Transverse colon (tissue), 4 donors: ENCODE results near the gene SELENBP1. TPM values are rescaled to one million over a fixed set of nuclear protein-coding genes. Genes with fewer than 3 reads are reported as not detected.
"Not testable (repeated sequence)": the region's sequence is repeated elsewhere in the genome, so short reads cannot be mapped to it uniquely, and the experiment has no call there.

Experiments used
- DNase-seq: peaks from one replicate; pipeline ENCODE4 v3.0.0-alpha.2; 2019
- H3K27ac ChIP-seq, 4 donors: fragments of 200-600 bp; sonication (generic); 2 replicates each; pipeline ENCODE4 v1.5.1; 2016 to 2018; ENCODE audit warnings: inconsistent platforms in 4 of 4
- H3K27me3 ChIP-seq: fragments of 200-600 bp; sonication (generic); 2 replicates; pipeline ENCODE4 v1.5.1; 2017; ENCODE audit warnings: inconsistent platforms
- H3K36me3 ChIP-seq, 4 donors: fragments of 200-600 bp; sonication (generic); 2 replicates each; pipeline ENCODE4 v1.5.1; 2017 to 2019; ENCODE audit warnings: inconsistent platforms in 4 of 4
- H3K4me1 ChIP-seq, 4 donors: fragments of 200-600 bp; sonication (generic); 2 replicates each; pipeline ENCODE4 v1.5.1; 2017 to 2020; ENCODE audit warnings: inconsistent platforms in 4 of 4
- H3K4me3 ChIP-seq, 4 donors: fragments of 200-600 bp; sonication (generic); 1 replicate in 1 of 4; 2 replicates in 3 of 4; pipeline versions ENCODE4 v1.5.1 to v1.6.1; 2017 to 2019; ENCODE audit warnings: inconsistent platforms in 4 of 4
- H3K9me3 ChIP-seq, 2 donors: fragments of 200-600 bp; sonication (generic); 2 replicates each; pipeline ENCODE4 v1.5.1; 2017 to 2019; ENCODE audit warnings: inconsistent platforms in 2 of 2
- EP300 ChIP-seq: sonication (generic); formaldehyde crosslinking; IDR thresholded peaks from one replicate; pipeline ENCODE4 v1.6.1; 2017; ENCODE audit warnings: antibody characterized with exemption, low read depth
- POLR2A ChIP-seq: fragments of 450-650 bp; IDR thresholded peaks from one replicate; pipeline ENCODE4 v1.6.1; 2016; ENCODE audit warnings: antibody characterized with exemption, mild to moderate bottlenecking, moderate library complexity
- POLR2AphosphoS5 ChIP-seq, 3 donors: sonication (generic); formaldehyde crosslinking; IDR thresholded peaks; one replicate each; pipeline ENCODE4 v1.6.1; 2016; ENCODE audit warnings: antibody characterized with exemption in 3 of 3
- WGBS, 2 donors: methylation state at CpG; one replicate each; pipeline ENCODE4 v1.1.5; 2018; ENCODE audit warnings: low coverage in 1 of 2; 5-methylcytosine and 5-hydroxymethylcytosine counted together
- in situ Hi-C, 4 donors: fragments of 200-750 bp; cut with MboI; loops; one replicate each; pipeline versions ENCODE4 v1.15.0 to v1.15.1; 2017; ENCODE audit warnings: low sequenced_read_pairs in 3 of 4, low pct_ligation_motif_present in 1 of 4, low pct_unique_long_range_greater_than_20kb in 1 of 4
- intact Hi-C: fragments of 100-400 bp; cut with DNase I; formaldehyde crosslinking; loops from one replicate; pipeline ENCODE4 v1.15.1; 2023; ENCODE audit warnings: low total_unique reads
- total RNA-seq, 4 donors: library from RNA; depleted of rRNA; stranded (reverse); fragments of >200 nt; gene quantifications; one replicate each; pipeline ENCODE4 v1.1.0, GENCODE V29; 2016
- TF ChIP-seq, protein P1 (sequence below), 5 experiments: fragments of 200-600 bp in 3 of 5; fragments of 450-650 bp in 2 of 5; sonication (generic) in 3 of 5; IDR thresholded peaks; 1 replicate in 2 of 5; 2 replicates in 3 of 5; pipeline ENCODE4 v1.5.1; 2016 to 2017; ENCODE audit warnings: antibody characterized with exemption in 5 of 5, inconsistent platforms in 3 of 5, mild to moderate bottlenecking in 2 of 5, moderate library complexity in 1 of 5

SELENBP1 gene
- total RNA-seq, 4 donors from 2014 or later, result 1,079 to 3,856 (median 3,214) TPM

DNA sequence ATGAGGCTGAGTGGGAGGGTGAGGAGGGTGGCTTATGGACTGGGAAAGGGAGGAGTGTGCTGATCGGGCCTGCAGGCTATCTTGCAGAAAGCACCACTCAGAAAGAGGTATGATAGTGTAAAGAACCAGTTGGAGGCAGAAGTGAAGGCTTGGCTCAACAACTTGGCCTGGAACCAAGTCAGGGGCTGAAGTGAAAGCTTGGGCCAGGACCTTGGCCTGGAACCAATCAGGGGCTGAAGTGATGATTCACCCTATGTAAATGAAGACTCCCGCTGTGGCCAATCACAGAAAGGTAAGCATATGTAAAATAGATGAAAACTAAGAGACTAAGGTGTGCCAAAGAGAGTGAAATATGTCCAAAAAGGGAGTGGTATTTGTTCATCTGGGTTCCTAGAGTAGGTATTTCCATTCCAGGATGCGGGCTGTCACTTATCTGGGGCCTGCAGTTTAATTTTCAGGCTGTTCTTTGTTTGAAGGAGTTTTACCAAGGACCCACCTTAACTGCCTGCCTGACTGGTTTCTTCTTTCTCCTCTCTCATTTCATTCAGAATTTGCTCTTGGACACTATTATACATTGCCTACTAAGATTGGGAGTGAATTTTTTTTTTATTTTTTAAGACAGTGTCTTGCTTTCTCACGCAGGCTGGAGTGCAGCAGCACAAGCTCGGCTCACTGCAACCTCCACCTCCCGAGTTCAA is 20.3 kb downstream of the SELENBP1 start:
- Histone ChIP-seq H3K4me3 (no peak overlapping the region), H3K27me3 (no peaks in the 10 kb centered on the region), H3K36me3 (no peaks in the 10 kb centered on the region), H3K27ac (no peak overlapping the region), H3K4me1 (peaks cover 0 to 5% (median 2%) of the 10 kb centered on the region in 4 donors), H3K9me3 (no peaks in the 10 kb centered on the region)
- DNase-seq, result no peak
- in situ Hi-C loops, result no loop called here
- WGBS, 2 donors, result 93 to 95% methylated on average over 3 to 6 of the region's 6 CpGs
- TF ChIP-seq POLR2AphosphoS5 (IDR thresholded peaks at IDR 0.05) (no peak), POLR2A (no peak), EP300 (no peak)
- TF ChIP-seq, protein P1, sequence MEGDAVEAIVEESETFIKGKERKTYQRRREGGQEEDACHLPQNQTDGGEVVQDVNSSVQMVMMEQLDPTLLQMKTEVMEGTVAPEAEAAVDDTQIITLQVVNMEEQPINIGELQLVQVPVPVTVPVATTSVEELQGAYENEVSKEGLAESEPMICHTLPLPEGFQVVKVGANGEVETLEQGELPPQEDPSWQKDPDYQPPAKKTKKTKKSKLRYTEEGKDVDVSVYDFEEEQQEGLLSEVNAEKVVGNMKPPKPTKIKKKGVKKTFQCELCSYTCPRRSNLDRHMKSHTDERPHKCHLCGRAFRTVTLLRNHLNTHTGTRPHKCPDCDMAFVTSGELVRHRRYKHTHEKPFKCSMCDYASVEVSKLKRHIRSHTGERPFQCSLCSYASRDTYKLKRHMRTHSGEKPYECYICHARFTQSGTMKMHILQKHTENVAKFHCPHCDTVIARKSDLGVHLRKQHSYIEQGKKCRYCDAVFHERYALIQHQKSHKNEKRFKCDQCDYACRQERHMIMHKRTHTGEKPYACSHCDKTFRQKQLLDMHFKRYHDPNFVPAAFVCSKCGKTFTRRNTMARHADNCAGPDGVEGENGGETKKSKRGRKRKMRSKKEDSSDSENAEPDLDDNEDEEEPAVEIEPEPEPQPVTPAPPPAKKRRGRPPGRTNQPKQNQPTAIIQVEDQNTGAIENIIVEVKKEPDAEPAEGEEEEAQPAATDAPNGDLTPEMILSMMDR (IDR thresholded peaks at IDR 0.05), result no peak
- intact Hi-C loops, result no loop called here

DNA sequence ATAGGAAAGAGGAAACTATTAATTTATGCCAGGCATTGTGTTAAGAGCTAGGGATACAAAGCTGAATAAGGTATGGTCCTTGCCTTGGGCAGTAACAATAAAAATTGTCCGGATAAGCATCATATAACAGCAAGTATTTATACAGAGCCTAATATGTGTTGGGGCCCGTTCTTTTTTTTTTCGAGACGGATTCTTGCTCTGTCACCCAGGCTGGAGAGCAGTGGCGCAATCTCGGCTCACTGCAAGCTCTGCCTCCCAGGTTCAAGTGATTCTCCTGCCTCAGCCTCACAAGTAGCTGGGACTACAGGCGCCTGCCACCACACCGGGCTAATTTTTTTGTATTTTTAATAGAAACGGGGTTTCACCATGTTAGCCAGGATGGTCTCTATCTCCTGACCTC is 22.2 kb downstream of the SELENBP1 start:
- WGBS, 2 donors, result 93 to 95% methylated on average over 9 of the region's 9 CpGs
- H3K4me1 ChIP-seq, result peaks cover 0 to 17% (median 12%) of the 10 kb centered on the region in 4 donors
- DNase-seq, in situ Hi-C loops, H3K27ac ChIP-seq, intact Hi-C loops, H3K4me3 ChIP-seq, H3K36me3 ChIP-seq, H3K27me3 ChIP-seq, H3K9me3 ChIP-seq: not testable (repeated sequence)

DNA sequence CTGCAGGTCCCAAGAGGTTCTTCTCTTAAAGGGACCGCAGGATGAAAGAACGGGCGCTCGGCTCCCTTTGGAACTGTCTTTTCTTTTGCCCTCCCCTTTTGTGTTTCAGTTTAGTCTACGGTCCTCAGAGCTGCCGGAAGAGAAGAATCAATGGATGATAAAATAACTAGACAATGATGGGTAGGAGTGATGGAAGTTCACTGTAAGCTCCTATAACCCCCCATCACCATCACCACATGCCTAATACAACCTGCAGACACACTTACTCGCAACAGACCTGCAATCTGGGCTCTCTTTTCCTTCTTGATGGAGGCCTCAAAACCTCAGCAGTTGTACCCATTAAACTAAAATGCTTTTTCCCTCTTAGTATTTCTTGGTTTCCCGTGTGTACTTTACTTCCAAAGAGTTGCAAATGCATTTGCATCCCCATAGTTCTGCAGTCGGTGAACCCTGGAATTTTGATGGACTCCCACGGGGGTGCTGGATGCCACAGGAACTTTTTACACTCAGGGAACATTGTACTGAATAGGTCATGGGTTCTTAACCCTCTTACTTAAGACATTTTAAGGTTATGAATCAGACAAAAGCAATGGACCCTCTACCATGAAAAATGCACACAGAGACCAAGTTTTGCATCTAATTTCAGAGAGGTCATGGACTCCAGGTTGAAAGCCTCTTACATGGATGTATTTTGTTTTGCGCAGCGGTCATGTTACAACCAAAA is 24.8 kb downstream of the SELENBP1 start:
- peak overlapping the region in 3 of 4 donors; percentile 51 to 61 (median 53) for H3K4me3 ChIP-seq
- no peak for DNase-seq
- intact Hi-C loops (no loop called here), in situ Hi-C loops (no loop called here)
- peaks cover 0 to 17% (median 12%) of the 10 kb centered on the region in 4 donors for H3K4me1 ChIP-seq
- peak overlapping the region; percentile 87 to 96 (median 90) for H3K27ac ChIP-seq
- H3K27me3 ChIP-seq, result no peaks in the 10 kb centered on the region
- 32 to 42% methylated on average over 5 to 12 of the region's 12 CpGs for WGBS, 2 donors
- no peak for TF ChIP-seq EP300
- no peaks in the 10 kb centered on the region for H3K9me3 ChIP-seq
- peaks cover 0 to 8% (median 0%) of the 10 kb centered on the region in 4 donors for H3K36me3 ChIP-seq

DNA sequence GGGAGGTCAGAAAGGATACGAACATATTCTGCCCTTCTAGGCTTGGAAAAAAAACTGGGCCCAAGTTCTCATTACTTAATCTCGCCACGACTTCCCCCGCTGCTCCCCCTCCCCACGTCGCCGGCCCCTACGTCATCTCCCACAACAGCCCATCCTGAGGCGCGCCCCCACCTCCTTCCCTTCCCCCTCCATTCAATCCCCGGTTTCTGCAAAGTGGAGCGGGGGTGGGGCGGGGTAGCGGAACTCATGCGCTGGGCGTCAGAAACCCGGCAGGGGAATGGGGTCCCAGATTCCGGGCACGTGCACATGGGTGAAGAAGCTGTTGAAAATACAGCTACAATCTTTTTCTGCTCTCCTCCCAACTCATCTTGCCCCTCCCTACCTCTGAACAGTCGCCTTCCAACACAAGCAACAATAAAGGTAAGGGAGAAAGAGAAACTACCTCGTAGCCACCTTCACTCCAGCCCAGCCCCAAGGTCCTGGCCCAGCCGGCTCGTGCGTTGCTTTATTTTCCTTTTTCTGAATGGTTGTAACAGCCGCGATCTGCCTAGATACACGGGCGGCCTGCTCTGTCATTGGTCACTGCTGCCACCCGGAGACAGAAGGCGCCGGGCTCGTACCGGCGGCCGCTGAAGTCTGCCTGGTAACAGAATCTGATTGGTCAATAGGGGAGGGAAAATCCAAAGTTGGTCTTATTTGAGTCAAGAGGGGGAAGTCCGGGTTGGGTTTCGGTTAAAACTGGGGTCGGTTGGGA is 25.6 kb downstream of the SELENBP1 start, which contains the start of gene RFX5:
Gene RFX5, minus strand, starts transcription at position 484 of the 754 bp plus-strand sequence. CDS start 932 bp downstream, outside the sequence.
- intact Hi-C loops (no loop called here), in situ Hi-C loops (no loop called here)
- peaks cover 0 to 9% (median 0%) of the 10 kb centered on the region in 4 donors for H3K36me3 ChIP-seq
- peak; percentile 58 to 84 (median 76) for TF ChIP-seq POLR2AphosphoS5 (IDR thresholded peaks at IDR 0.05)
- TF ChIP-seq EP300, result no peak
- peak; percentile 79 for TF ChIP-seq POLR2A
- TF ChIP-seq, protein P1 (IDR thresholded peaks at IDR 0.05), result no peak
- H3K9me3 ChIP-seq, result no peaks in the 10 kb centered on the region
- H3K4me1 ChIP-seq, result peaks cover 0 to 17% (median 12%) of the 10 kb centered on the region in 4 donors
- DNase-seq, result peak; percentile 96
- peak within 1 kb of the TSS; percentile 87 to 96 (median 90) for H3K27ac ChIP-seq
- 1 to 5% methylated on average over 3 to 38 of the region's 38 CpGs for WGBS, 2 donors
- H3K4me3 ChIP-seq, result peak within 1 kb of the TSS; percentile 51 to 68 (median 57)
- H3K27me3 ChIP-seq, result no peaks in the 10 kb centered on the region
